ENCODE measurements around the gene LGI4.

LGI4 gene

DNA sequence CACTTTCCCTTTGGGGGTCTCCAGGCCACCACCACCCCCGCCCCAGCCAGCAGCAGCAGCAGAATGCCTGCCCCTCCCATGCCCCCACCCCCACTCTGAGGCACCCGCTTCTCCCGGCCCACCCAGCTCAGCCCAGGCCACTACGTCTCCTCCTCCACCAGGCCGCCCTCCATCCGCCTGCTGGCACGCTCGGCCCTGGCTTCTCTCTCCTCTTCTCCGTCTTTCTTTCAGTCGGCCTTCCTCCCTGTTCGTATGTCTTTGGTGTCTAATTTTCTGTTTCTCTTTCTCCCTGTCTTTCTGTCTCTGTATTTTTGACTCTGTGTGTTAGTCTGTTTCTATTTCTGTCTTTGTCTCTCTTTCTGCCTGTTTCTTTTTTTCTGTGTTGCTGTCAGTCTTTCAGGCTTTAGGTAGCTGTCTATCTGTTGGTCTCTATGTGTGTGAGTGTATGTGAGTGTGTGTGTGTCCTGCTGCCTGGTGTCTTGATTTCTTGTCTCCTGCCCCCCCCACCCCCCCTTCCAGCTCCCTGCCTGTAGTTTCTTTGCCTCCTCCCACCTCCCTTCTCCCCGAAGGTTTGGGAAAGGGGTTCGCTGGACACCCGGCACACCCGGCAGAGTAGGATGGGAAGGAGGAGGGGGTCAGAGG is at the start of gene LGI4:
TSS of gene LGI4 (minus strand) at position 459 of the 642 bp plus-strand sequence. CDS start at position 80, 379 bp downstream.
- no peak for DNase-seq (ENCODE audit: low read depth)

GRCh38 chr19:35184267-35184666 is 49.4 kb upstream of the LGI4 start:
- no peak for DNase-seq (ENCODE audit: low read depth)

GRCh38 chr19:35181387-35181786 is 46.5 kb upstream of the LGI4 start:
- DNase-seq (ENCODE audit: low read depth), result no peak

- DNase-seq (ENCODE audit: low read depth), result no peak
Observed at GRCh38 chr19:35179830-35180229, 45.0 kb upstream of the LGI4 start.

DNA sequence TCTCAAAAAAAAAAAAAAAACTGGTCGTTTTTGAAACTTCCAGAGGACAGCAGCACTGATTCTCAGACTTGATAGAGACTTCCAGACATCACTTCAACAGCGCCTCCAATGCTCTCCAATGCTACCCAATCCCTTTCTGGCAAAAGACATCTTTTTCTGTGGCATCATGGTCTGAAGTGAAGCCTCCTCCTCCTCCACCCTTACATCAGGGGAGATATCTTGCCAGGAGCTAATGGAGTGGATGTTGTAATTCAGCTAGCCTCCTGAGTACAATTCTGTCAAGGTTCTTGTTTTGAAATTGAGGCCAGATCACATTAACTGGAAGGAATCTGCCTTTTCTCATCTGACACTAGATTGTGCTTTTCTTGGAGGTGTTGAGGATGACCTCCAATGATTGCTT is 43.8 kb upstream of the LGI4 start:
- DNase-seq (ENCODE audit: low read depth), result no peak

GRCh38 chr19:35177377-35178274 is 42.8 kb upstream of the LGI4 start:
- DNase-seq (ENCODE audit: low read depth), result no peak

- no peak for DNase-seq (ENCODE audit: low read depth)
Observed at GRCh38 chr19:35176181-35176570, 41.3 kb upstream of the LGI4 start.

DNA sequence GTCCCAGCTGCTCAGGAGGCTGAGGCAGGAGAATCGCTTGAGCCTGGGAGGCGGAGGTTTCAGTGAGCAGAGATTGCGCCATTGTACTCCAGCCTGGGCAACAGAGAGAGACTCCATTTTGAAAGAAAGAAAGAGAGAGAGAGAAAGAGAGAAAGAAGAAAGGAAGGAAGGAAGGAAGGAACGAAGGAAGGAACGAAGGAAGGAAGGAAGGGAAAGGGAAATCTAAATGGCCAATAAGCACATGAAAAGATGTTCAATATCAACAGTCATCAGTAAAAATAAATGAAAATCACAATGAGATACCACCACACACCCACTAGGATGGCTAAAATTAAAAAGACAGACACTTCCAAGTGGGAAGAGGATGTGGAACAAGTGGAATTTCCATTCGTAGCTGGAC is 39.4 kb upstream of the LGI4 start:
- no peak for DNase-seq (ENCODE audit: low read depth)

DNA sequence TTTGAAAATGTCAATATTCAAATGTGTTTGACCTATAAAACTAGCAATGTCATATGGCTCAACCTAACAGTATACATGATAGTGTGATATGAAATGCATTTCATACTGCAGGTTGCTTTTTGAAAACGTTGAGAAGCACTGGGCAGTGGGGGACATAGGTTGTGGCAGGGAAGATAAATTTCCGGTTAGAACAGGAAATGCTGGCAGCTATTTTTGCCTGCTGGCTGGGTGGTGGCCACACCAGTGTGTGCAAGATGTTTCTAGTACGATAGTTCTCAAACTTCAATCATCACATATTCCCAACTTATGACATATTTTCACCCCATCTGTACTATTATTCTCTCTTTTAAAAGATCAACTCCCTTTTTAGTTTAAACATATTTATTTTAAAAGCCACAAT is 36.9 kb upstream of the LGI4 start:
- no peak for DNase-seq (ENCODE audit: low read depth)

DNA sequence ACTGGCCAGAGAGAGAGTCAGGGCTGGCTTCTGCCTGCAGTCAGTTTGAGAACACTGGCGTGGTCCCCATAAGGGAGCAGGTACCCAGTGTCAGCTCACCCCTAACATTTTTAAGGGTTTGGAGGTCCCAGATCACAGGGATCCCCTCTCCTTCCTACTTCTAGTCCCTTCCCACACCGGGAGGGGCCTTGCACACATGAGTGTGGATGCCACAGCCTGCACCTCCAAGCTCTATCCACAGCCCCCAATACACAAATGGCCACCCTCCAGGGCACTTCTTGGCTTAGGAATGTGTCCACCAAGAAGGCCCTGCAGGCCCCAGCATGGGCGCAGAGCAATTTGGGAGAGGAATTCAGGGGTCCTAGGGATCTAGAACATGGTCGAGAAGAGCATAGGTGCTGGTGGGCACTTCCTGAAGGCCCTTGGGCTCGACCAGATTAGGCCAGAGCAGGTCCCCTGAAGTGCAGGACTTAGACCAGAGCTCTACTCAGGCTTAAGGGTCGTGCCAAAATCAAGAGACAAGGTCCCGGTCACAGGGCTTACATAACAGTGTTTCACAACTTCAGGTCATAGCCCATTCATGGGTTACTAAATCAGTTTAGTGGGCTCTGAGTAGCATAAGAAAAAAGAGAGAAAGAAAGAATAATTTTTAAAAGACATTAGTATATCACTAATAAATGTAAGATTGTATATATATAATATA is 35.7 kb upstream of the LGI4 start:
- no peak for DNase-seq (ENCODE audit: low read depth)

GRCh38 chr19:35169221-35169995 is 34.5 kb upstream of the LGI4 start:
- DNase-seq (ENCODE audit: low read depth), result no peak

DNA sequence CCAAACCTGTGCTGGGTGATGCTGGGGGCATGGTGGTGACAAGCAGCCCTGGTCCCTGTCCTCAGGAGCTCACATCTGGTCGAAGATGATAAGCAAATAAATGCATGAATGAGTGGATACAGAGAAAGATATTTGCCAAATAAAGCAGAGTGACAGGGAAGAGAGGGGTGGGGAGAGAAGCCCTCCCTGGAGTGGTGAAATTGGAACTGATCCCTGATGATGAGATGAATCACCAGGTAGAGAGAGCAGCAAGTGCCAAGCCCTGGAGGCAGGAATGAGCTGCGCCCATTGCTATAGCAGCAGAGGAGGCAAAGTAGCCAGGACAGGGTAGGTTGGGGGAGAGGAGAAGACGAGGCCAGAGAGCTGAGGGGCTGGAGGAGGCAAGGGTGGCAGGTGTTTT is 33.3 kb upstream of the LGI4 start:
- no peak for DNase-seq (ENCODE audit: low read depth)

GRCh38 chr19:35167251-35168119 is 32.6 kb upstream of the LGI4 start:
- no peak for DNase-seq (ENCODE audit: low read depth)

DNA sequence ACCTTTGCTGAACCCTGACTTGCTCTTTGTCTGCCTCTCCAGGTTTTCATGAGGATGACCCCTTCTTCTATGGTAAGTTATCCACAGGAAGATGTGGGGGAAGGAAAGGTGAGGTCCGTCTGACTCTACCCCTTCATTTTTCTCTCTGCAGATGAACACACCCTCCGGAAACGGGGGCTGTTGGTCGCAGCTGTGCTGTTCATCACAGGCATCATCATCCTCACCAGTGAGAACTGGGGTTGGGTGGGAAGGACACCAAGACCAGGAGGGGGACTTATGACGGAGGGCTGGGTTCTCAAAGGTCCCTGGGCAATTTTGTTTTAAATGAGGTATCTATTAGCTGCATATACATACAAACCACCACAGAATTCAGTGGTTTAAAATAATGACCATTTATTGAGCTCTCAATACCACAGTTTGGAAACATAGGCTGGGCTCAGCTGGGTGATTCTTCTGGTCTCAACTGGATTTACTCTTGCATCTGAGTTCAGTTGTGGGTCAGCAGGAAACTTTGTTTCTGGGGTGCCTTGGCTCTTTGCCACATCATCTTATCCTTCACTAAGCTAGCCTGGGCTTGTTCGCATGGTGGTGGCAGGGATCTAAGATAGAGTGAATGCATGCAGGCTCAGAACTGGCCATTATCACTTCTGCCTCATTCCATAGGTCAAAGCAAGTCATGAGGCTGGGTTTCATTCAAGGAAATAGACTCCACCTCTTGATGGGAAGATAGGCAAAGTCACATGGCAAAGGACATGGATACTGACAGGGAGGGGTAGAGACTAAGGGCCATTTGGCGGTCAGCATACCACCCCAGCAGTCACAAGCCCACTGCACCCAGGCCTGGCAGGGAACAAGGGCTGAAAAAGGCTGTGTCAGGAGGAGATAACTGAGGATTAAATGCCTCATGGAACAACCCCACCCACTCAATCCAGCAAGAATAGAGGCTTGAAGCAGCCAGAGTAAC is 31.5 kb upstream of the LGI4 start:
- no peak for DNase-seq (ENCODE audit: low read depth)

- DNase-seq (ENCODE audit: low read depth), result no peak
Observed at GRCh38 chr19:35165200-35166058, 30.6 kb upstream of the LGI4 start.

DNA sequence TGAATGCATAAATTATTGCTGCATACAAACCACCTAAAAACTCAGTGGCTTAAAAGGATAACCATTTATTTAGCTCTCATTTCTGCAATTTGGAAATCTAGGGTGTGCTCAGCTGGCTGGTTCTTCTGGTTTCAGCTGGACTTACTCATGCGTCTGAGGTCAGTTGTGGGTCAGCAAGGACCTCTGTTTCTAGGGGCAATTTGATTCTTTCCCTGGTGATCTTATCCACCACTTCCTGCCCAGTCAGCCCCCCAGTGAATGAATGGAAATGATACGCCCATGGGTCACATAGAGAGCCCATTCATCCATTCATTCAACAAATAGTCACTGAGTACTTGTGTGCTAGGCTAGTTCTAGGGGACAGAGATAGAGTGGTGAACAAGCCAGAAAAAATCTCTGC is 29.6 kb upstream of the LGI4 start:
- no peak for DNase-seq (ENCODE audit: low read depth)

GRCh38 chr19:35162471-35163326 is 27.8 kb upstream of the LGI4 start:
- no peak for DNase-seq (ENCODE audit: low read depth)

- no peak for DNase-seq (ENCODE audit: low read depth)
Observed at GRCh38 chr19:35161434-35161743, 26.5 kb upstream of the LGI4 start.

All from HS-5 (cell line).